ENCODE measurements around the gene ST8SIA6. TPM values are rescaled to one million over a fixed set of nuclear protein-coding genes. Genes with fewer than 3 reads are reported as not detected.

ST8SIA6 gene
- total RNA-seq, 1 donor from 2014 or later, result 0.23 TPM

GRCh38 chr10:17418249-17418648, 36.1 kb downstream of the ST8SIA6 start:
- no peak overlapping the region for H3K4me3 ChIP-seq (ENCODE audit: low read depth, low read length)
- DNase-seq (ENCODE audit: low read depth), result no peak
- TF ChIP-seq CTCF (conservative IDR thresholded peaks at IDR 0.05; ENCODE audit: low read depth, low read length), result no peak

- TF ChIP-seq CTCF (conservative IDR thresholded peaks at IDR 0.05; ENCODE audit: low read depth, low read length), result no peak
- no peak overlapping the region for H3K4me3 ChIP-seq (ENCODE audit: low read depth, low read length)
- no peak for DNase-seq (ENCODE audit: low read depth)
Measured at GRCh38 chr10:17416442-17417211, 37.8 kb downstream of the ST8SIA6 start.

- TF ChIP-seq CTCF (conservative IDR thresholded peaks at IDR 0.05; ENCODE audit: low read depth, low read length), result no peak
- no peak for DNase-seq (ENCODE audit: low read depth)
- no peak overlapping the region for H3K4me3 ChIP-seq (ENCODE audit: low read depth, low read length)
Measured at GRCh38 chr10:17415046-17415658, 39.2 kb downstream of the ST8SIA6 start.

GRCh38 chr10:17414484-17414883, 39.9 kb downstream of the ST8SIA6 start:
- no peak for TF ChIP-seq CTCF (conservative IDR thresholded peaks at IDR 0.05; ENCODE audit: low read depth, low read length)
- no peak for DNase-seq (ENCODE audit: low read depth)
- no peak overlapping the region for H3K4me3 ChIP-seq (ENCODE audit: low read depth, low read length)

- DNase-seq (ENCODE audit: low read depth), result no peak
- no peak for TF ChIP-seq CTCF (conservative IDR thresholded peaks at IDR 0.05; ENCODE audit: low read depth, low read length)
Measured at GRCh38 chr10:17413876-17414275, 40.5 kb downstream of the ST8SIA6 start.

GRCh38 chr10:17412323-17412722, 42.1 kb downstream of the ST8SIA6 start:
- TF ChIP-seq CTCF (conservative IDR thresholded peaks at IDR 0.05; ENCODE audit: low read depth, low read length), result no peak
- DNase-seq (ENCODE audit: low read depth), result no peak
- H3K4me3 ChIP-seq (ENCODE audit: low read depth, low read length), result no peak overlapping the region

More at GRCh38 chr10:17413876-17414275, 40.5 kb downstream of the ST8SIA6 start:
- H3K4me3 ChIP-seq (ENCODE audit: low read depth, low read length), result no peak overlapping the region

Measured in epithelial cell of proximal tubule (primary cell).